ENCODE measurements around the gene STAG2.
"Not testable (repeated sequence)": the region's sequence is repeated elsewhere in the genome, so short reads cannot be mapped to it uniquely, and the experiment has no call there.

Gene STAG2

DNA sequence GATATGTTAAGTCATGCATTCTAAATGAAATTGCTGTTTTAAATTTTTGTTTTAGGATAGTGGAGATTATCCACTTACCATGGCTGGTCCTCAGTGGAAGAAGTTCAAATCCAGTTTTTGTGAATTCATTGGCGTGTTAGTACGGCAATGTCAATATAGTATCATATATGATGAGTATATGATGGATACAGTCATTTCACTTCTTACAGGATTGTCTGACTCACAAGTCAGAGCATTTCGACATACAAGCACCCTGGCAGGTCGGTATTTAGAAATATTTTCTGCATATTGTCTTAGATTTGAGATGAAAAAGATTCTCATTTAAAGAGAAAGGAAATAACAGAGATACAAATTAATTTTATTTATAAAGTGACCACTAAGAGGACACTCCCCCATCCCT, 83.6 kb downstream of the STAG2 start:
- no peak for DNase-seq

DNA sequence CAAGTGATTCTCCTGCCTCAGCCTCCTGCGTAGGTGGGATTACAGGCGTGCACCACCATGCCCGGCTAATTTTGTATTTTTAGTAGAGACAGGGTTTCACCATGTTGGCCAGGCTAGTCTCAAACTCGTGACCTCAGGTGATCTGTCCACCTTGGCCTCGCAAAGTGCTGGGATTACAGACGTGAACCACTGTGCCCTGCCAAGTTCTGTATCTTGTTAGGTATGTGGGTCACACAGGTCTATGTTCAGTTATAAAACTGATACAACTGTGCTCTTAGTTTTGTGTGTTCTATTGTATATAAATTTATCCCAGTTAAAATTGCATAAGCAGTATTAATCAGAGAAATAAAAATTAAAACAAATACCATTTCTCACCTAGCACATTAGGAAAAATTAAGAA, 122.9 kb downstream of the STAG2 start:
- DNase-seq: not testable (repeated sequence)

DNA sequence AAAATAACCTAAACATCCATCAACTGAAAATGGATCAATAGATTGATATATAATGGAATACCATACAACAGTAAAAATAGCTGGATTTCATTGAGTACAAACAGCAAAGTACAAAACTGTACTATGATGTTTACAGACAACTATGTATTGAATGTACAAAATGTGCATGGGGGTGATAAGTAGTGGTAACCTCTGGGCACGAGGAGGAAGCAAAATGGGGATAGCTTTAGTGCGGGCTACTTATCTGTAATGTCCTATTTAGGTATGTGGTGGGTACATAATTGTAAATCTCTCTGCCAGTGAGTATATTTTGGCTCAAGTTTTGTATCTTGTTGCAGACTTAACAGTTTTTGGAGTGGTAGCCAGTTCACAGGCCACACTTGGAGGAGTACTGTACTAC, 123.6 kb downstream of the STAG2 start:
- no peak for DNase-seq

DNA sequence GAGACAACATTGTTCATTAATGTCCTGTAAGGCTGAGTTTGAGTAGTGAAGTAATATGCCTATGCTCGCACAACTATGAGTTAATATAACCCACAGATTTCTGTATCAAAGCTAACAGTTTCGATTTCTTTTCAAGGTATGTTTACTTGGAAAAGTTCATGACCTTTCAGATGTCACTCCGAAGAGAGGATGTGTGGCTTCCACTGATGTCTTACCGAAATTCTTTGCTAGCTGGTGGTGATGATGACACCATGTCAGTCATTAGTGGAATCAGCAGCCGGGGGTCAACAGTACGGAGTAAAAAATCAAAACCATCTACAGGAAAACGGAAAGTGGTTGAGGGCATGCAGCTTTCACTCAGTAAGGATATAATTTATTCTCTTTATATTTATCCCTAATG, 124.9 kb downstream of the STAG2 start:
- DNase-seq: no peak

DNA sequence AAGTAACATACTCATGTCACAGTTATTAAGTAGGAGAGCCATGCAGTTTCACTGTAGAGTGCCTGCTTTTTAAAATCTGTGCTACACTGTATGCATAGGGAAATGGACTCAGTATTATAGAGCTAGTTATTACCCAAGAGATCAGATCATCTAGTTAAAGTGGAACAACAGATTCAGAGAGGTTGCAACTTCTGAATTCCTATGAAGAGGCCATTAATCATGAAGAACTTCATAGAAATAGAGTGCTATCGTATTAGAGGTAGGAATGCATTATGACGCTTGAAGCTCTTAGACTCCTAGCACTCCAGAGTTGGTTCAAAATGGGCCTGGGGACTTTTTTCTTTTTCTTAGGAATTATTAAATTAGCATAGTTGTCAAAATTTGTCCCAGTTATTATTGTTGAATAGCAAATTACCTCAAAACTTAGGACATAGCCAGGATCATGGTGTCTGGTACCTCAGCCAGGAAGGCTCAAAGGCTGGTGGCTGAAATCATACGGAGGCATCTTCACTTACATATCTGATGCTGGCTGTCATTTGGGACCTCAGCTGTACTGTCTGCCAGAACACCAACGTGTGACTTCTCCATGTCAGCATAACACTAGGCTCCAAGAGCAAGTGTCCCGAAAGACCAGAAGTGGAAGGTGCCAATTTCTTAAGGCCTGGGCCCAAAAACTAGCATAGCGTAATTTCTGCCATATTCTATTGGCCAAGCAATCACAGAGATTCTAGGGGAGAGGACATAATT, 125.7 kb downstream of the STAG2 start:
- DNase-seq: no peak

DNA sequence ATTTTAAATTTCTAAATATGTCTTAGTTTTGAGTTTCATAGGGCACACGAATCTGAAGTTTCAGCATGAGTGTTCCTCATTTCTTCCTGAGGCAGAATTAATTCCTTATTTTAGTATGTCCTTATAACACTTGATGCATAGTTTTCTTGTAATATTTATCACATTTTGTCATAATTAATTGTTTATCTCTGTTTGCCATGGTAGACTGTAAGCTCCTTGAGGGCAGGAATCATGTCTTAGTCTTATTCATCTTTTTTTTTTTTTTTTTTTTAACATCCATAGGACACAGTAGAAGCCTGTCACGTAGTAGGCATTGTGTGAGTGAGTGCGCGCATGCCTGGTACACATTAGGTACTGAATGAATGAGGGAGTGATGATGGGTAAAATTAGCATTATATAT, 131.7 kb downstream of the STAG2 start:
- DNase-seq: no peak

DNA sequence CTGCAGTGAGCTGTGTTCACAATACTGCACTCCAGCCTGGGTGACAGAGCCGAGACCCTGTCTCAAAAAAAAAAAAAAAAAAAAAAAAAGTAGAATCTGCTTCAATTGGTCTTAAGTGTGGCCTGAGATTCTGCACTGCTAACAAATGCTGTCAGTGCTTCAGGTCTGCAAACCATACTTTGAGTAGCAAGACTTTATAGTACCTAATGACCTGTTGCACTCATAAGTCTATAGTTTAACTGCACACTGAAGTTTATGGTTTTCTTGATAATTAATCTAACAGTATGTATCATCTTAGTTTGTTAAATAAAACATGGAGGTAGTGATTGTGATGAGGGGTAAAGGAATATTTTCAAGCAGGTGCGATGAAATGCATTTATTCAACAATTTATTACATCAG, 135.6 kb downstream of the STAG2 start:
- DNase-seq: no peak

DNA sequence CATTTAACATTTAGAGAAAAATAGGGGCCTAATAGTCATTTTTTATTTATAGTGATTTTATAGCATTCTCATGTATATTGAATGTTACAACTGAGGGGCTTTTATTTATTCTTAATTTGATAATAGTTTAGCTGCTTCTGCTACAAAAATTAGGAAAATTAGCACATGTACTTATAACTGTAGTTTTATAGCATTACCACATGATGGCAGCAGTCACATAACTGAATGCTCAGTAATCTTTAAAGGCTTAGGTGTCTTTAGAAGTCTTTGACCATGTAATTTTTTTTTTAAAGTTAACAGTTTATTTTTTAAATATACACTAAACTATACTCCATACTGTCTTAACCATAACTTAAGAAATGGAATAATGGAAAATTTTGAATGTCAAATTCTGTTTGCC, 136.6 kb downstream of the STAG2 start:
- DNase-seq: peak; percentile 7

DNA sequence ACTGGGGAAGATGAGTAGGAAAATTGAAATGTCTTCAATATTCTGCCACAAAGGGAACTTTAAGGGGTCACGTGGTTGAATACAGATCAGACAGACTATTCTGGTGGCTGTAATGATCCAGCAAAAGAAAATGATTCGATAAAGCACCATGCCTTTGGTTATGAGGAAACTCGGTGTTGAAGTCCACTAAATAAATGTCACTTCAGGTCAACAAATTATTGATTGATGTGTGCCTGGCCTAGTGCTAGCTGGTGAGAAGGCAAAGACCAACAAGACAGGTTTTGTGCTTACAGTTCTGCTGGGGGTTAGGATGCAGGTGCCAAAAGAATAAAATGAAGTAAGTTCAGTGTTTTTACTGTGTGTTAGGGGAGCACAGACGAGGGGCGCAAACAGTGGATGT, 142.5 kb downstream of the STAG2 start:
- no peak for DNase-seq

DNA sequence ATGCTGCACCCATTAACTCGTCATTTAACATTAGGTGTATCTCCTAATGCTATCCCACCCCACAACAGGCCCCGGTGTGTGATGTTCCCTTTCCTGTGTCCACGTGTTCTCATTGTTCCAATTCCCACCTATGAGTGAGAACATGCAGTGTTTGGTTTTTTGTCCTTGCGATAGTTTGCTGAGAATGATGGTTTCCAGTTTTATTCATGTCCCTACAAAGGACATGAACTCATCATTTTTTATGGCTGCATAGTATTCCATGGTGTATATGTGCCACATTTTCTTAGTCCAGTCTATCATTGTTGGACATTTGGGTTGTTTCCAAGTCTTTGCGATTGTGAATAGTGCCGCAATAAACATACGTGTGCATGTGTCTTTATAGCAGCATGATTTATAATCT, 143.0 kb downstream of the STAG2 start:
- DNase-seq: not testable (repeated sequence)

DNA sequence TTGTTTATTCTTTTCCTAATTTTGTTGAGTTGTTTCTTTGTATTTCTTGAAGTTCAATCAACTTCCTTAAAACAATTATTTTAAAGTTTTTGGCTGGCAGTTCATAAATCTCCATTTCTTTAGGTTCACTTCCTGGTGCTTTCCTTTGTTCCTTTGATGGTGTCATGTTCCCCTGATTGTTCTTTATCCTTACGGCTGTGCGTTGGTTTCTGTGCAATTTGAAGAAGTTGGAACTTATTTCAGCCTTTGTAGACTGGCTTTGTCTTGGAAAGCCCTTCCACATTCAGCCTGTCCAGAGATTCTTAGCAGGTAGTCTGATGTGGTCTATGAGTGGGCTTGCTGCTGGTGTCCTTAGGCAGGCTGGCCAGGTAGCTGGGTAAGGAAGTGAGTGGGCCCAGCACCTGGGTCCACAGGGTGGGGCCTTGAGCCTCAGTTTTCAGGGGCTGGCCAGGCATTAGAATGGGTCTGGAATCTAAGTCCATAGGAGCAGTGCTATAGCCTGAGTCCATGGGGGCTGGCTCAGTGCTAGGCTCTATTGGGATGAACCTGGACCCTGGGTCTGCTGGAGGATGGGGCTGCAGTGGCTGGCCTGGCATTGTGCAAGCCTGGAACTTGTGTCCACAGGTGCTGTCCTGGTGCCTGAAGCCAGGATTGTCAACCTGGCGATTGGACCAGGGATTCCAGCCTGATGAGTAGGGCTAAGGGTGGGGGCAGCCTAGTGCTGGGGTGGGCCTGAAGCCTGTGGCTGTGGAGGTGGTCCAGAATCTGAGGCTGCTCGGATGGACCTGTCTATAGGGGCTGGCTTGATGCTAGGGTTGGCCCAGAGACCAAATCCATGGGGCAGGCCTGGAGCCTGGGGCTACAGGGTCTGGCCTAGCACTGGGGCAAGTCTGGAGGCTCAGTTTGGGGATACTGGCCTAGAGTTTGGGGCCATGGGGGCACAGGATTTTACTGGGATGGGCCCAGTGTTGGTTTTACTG, 152.4 kb downstream of the STAG2 start:
- no peak for DNase-seq

DNA sequence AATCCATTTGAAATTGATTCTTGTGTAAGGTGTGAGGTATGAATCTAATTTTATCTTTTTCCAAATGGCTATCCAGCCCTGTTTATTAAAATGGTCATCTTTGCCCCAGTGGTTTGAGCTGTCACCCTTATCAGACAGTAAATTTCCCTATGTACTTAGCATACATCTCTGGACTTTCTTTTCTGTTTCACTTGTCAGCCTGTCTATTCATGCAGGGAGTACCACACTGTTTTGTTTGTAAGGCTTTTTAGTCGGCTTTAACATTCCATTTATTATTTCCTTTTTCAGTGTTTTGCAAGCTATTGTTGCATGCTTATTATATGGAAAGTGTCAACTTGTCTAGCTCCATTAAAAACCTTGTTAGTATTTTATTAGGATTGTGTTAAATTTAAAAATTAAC, 155.8 kb downstream of the STAG2 start:
- no peak for DNase-seq

DNA sequence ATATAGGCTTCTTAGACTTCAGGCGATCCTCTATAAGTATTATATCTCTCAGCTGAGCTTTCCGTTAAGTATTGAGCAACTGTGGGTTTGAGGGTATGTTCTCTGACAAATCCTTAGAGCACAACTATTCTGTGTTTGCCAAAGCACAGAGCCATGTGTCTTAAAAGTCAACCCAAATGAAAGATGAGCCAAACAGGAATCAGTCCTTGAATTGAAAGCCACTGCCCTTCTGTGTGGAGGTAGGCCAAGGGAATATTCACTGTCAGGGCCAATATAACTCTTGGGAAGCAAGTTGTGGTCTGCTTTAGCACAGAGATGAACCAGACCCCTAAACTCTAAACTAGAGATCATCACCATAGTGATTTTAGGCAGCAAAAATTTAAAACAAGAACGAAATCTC, 164.0 kb downstream of the STAG2 start:
- DNase-seq: no peak

DNA sequence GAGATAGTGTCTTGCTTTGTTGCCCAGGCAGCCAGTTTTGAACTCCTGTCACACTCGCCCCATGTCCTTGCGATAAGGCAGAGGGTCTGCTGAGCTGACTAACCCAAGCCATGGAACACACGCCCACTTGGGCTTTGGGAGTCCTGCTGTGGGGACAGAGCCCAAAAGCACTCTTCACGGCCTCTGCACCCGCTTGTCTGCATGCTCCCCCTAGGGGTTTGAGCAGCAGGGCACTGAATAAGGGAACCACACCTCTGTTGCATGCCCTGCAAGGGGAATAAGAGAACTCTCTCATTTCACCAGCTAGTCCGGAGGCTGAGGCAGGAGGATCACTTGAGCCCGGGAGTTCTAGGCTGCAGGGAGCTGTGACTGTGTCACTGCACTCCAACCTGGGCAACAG, 166.0 kb downstream of the STAG2 start:
- no peak for DNase-seq

DNA sequence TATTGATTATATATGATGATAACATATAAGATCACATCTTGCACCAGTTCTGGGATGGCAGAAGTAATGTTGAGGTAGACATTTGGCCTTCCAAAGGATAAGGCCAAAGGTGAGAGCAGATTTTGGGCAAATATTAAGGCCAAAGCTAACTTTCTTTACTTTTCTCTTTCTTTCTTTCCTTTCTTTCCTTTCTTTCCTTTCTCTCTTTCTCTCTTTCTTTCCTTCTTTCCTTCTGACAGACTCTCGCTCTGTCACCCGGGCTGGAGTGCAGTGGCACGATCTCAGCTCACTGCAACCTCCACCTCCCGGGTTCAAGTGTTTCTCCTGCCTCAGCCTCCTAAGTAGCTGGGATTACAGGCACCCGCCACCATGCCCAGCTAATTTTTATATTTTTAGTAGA, 170.9 kb downstream of the STAG2 start:
- not testable (repeated sequence) for DNase-seq

DNA sequence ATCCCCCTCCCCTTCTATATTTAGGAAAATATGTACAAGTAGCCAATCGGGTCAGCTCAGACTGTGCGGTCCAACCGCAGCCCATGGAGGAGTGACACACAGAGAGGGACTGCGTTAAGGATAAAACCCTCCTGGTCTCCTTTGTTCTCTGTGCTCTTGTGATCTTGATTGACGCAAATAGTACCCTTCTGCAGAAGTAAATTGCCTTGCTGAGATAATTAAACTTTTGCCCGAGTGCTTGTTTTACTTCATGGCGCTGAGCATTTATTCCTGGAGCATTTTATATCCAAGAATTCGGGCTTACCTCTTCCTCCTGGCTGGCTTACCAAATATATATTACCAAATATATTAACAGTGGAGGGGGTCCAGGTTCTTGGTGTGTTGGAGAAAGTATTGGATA, 184.2 kb downstream of the STAG2 start:
- DNase-seq: no peak

DNA sequence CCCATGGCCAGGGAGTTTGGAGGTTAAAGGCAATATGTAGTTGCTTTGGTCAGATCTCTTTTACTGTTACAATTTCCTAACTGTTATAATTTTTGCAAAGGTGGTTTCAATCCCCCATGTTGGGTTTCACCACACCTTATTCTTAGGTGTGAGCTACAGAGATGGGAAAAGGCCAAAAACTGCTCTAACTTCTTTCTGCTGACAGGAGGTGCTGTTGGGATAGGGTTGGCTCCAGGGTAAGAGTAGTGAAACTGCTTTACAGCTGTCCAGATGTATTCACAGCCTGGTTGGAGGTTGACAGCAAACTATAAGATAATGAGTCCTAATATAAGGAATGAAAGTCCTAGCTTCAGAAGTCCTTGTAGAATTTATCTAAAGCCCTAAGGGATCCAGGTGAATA, 189.7 kb downstream of the STAG2 start:
- DNase-seq: no peak

Data from GF-D8 (cell line).